Nephron (organoid): Measurements from ENCODE around the gene PTPRF.

Experiments
- H3K27ac Mint-ChIP-seq, 3 experiments: 2 replicates each; pipeline ENCODE4 v1.8.0; 2020; ENCODE audit warnings: mixed read lengths in 3 of 3, mild to moderate bottlenecking in 2 of 3, moderate library complexity in 1 of 3
- H3K27me3 Mint-ChIP-seq: 2 replicates; pipeline ENCODE4 v1.8.0; 2021; ENCODE audit warnings: low read depth, mild to moderate bottlenecking, moderate library complexity, mixed read lengths
- H3K36me3 Mint-ChIP-seq: 2 replicates; pipeline ENCODE4 v1.8.0; 2020; ENCODE audit warnings: low read depth, mixed read lengths
- H3K4me1 Mint-ChIP-seq: 2 replicates; pipeline ENCODE4 v1.8.0; 2020; ENCODE audit warnings: mixed read lengths
- H3K4me3 Mint-ChIP-seq, 3 experiments: 2 replicates each; pipeline ENCODE4 v1.8.0; 2020; ENCODE audit warnings: mild to moderate bottlenecking in 3 of 3, mixed read lengths in 3 of 3, moderate library complexity in 2 of 3
- H3K9me3 Mint-ChIP-seq: 2 replicates; pipeline ENCODE4 v1.8.0; 2020; ENCODE audit warnings: mixed read lengths
- TF ChIP-seq, protein P1 (sequence below), 3 experiments: fragments of 200-600 bp; sonication (generic); IDR thresholded peaks; one replicate each; pipeline ENCODE4 v1.5.0; 2021; ENCODE audit warnings: antibody characterized with exemption in 3 of 3; ENCODE audit not compliant: unreplicated experiment in 3 of 3

Gene PTPRF

DNA sequence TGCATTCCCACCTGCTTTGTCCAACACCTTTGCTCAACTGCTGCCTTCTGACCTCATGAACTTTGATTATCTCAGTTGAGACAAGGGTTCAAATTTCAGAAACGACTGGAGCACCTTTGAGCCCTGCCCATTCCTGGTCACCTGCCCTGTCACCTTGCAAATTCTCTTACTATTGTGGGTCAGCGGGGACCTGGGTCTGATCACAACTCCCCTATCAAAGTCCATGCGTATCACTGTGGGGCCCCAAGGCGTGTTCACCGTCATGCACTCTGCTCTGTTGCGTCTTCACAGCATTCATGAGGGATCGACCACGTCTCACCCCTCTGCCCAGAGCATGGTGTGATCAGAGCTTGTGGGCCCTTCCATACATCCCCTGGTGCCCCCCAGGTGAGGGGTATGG is 12.9 kb downstream of the PTPRF start:
- Mint-ChIP-seq H3K36me3 (peaks cover 19% of the 10 kb centered on the region), H3K4me3 (peak overlapping the region in 1 of 3 experiments; percentile 26), H3K27ac (peak overlapping the region in 2 of 3 experiments; percentile 8 to 95), H3K27me3 (peaks cover 9% of the 10 kb centered on the region), H3K9me3 (no peaks in the 10 kb centered on the region), H3K4me1 (peaks cover 73% of the 10 kb centered on the region)
- TF ChIP-seq, protein P1, sequence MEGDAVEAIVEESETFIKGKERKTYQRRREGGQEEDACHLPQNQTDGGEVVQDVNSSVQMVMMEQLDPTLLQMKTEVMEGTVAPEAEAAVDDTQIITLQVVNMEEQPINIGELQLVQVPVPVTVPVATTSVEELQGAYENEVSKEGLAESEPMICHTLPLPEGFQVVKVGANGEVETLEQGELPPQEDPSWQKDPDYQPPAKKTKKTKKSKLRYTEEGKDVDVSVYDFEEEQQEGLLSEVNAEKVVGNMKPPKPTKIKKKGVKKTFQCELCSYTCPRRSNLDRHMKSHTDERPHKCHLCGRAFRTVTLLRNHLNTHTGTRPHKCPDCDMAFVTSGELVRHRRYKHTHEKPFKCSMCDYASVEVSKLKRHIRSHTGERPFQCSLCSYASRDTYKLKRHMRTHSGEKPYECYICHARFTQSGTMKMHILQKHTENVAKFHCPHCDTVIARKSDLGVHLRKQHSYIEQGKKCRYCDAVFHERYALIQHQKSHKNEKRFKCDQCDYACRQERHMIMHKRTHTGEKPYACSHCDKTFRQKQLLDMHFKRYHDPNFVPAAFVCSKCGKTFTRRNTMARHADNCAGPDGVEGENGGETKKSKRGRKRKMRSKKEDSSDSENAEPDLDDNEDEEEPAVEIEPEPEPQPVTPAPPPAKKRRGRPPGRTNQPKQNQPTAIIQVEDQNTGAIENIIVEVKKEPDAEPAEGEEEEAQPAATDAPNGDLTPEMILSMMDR (IDR thresholded peaks at IDR 0.05; ENCODE audit: unreplicated experiment in 3 of 3) = no peak

DNA sequence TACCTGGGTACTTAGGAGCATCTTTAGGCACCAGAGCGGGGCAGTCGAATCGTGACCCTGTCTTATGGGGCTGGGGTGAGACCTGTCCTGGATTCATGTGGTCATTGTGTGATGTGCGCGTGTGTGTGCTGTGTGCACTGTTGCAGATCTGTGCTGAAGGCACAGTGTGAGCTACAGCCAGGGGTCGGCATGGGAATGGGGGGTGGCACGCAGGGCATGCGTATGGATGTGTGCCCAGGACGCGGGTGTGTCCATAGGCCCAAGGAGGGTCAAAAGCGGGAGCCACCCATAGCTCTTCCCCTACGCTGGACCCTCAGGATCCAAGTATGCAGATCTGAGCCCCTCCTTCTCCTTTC is 14.6 kb downstream of the PTPRF start:
- H3K27me3 Mint-ChIP-seq = peaks cover 9% of the 10 kb centered on the region
- peaks cover 65% of the 10 kb centered on the region for H3K4me1 Mint-ChIP-seq
- H3K4me3 Mint-ChIP-seq = peak overlapping the region in 2 of 3 experiments; percentile 24 to 37
- H3K27ac Mint-ChIP-seq = peak overlapping the region in 2 of 3 experiments; percentile 60 to 95
- H3K9me3 Mint-ChIP-seq = no peaks in the 10 kb centered on the region
- TF ChIP-seq, protein P1 (IDR thresholded peaks at IDR 0.05; ENCODE audit: unreplicated experiment in 3 of 3) = no peak
- H3K36me3 Mint-ChIP-seq = peaks cover 10% of the 10 kb centered on the region

DNA sequence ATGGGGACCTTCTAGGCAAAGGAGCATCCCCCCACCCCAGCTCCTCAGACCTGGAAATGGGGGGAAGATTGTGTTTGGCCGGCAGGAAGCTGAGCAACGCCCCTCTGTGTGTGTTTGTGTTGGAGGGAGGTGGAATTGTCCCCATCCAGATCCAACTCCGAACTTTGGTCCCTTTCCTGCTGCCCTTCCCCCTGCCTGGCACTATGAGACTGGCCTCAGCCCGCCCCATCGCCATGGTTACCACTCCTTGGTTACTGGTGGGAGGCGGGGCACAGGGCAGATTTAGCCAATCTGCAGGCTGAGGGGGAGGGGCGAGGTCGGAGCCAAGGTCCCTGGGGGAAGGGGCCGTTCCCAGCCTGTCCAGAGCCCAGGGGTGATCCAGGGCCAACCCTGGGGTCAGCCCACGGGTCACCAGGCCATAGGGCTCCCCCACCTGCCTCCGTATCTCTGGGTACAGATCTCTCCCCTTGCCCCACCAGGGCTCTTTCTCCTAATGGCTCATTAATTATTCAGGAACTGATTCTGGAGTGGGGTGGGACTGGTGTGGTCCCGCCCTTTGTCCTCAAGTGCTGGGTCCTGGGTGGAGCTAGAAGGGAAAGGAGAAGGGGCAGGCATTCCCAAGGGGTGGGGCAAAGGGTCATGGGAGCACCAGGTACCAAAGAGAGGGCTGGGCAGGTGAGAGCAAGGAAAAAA is 15.2 kb downstream of the PTPRF start:
- Mint-ChIP-seq H3K27me3 (peaks cover 7% of the 10 kb centered on the region), H3K4me3 (peak overlapping the region in 2 of 3 experiments; percentile 24 to 45), H3K36me3 (peaks cover 10% of the 10 kb centered on the region), H3K9me3 (no peaks in the 10 kb centered on the region), H3K4me1 (peaks cover 65% of the 10 kb centered on the region), H3K27ac (peak overlapping the region; percentile 7 to 95 (median 60))
- TF ChIP-seq, protein P1 (IDR thresholded peaks at IDR 0.05; ENCODE audit: unreplicated experiment in 3 of 3) = no peak

DNA sequence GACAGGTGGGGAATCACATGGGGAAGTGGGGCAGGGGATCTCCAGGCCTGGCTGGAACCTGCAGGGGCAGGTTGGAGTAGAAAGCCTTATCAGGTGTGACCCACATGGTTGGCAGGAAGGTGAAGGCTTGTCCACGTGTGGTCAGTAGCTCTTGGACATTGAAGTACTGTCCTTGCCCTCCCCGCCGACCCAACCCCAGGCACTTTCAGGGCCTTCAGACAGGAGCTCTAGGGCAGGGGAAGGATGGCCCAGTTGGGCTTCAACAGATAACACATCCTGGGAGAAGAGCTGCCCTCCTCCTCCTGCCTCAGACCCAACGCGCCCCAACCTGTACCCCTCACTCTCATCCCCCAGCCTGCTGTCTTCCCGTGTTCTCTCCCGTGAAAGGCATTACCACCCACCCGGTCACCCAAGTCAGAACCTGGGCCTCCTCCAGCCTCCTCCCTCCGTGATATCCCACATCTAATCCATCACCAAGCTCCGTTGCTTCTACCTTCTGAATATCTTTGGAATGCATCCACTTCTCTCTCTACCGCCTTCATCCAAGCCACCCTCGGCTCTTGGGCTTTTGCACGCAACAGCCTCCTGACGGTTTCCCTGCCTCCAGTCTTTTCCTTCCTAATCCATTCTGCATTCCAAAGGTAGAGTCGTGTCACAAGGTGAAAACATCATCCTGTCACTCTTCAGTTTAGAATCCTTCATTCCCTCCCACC is 15.9 kb downstream of the PTPRF start:
- no peaks in the 10 kb centered on the region for H3K9me3 Mint-ChIP-seq
- H3K36me3 Mint-ChIP-seq = peaks cover 10% of the 10 kb centered on the region
- H3K27me3 Mint-ChIP-seq = peaks cover 8% of the 10 kb centered on the region
- H3K27ac Mint-ChIP-seq = peak overlapping the region; percentile 7 to 95 (median 60)
- TF ChIP-seq, protein P1 (IDR thresholded peaks at IDR 0.05; ENCODE audit: unreplicated experiment in 3 of 3) = no peak
- peaks cover 61% of the 10 kb centered on the region for H3K4me1 Mint-ChIP-seq
- H3K4me3 Mint-ChIP-seq = peak overlapping the region in 1 of 3 experiments; percentile 47

DNA sequence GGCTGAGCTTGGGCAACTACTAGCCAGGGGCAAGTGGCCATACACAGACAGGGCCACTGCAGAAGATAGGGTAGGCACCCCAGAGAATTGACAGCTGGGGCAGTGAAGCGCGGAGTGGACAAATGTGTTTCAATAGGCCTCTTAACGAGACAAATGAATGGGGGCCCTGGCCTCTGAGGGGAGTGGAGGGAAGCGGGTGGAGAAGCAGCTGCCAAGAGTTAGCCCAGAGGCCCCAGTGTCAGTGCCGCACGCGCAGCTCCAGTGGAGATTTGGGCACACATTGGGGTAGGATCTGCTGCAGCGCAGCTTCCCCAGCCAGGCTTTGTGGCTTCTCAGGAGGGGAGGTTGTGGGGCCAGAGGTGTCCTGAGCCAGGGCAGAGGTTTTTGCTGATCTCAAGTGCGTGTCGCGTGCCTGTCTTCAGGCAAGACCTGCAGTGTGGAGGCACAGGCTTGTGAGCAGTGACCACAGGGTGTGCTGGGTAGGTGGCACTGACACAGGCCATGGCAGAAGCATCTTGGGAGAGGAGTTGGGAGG is 16.9 kb downstream of the PTPRF start:
- Mint-ChIP-seq H3K27ac (peak overlapping the region; percentile 56 to 95 (median 78)), H3K4me3 (peak overlapping the region in 2 of 3 experiments; percentile 26 to 45), H3K27me3 (peaks cover 8% of the 10 kb centered on the region), H3K9me3 (no peaks in the 10 kb centered on the region), H3K36me3 (peaks cover 10% of the 10 kb centered on the region), H3K4me1 (peaks cover 57% of the 10 kb centered on the region)
- TF ChIP-seq, protein P1 (IDR thresholded peaks at IDR 0.05; ENCODE audit: unreplicated experiment in 3 of 3) = no peak
